GM21528 (cell line): ENCODE data around the gene PCGF3.

ENCODE experiments used
- ATAC-seq: cut with Tn5 transposase; IDR thresholded peaks from one replicate; pipeline ENCODE4 v1.9.1; 2021; ENCODE audit warnings: mild to moderate bottlenecking, moderate library complexity; ENCODE audit not compliant: unreplicated experiment, low FRiP score

The PCGF3 gene

DNA sequence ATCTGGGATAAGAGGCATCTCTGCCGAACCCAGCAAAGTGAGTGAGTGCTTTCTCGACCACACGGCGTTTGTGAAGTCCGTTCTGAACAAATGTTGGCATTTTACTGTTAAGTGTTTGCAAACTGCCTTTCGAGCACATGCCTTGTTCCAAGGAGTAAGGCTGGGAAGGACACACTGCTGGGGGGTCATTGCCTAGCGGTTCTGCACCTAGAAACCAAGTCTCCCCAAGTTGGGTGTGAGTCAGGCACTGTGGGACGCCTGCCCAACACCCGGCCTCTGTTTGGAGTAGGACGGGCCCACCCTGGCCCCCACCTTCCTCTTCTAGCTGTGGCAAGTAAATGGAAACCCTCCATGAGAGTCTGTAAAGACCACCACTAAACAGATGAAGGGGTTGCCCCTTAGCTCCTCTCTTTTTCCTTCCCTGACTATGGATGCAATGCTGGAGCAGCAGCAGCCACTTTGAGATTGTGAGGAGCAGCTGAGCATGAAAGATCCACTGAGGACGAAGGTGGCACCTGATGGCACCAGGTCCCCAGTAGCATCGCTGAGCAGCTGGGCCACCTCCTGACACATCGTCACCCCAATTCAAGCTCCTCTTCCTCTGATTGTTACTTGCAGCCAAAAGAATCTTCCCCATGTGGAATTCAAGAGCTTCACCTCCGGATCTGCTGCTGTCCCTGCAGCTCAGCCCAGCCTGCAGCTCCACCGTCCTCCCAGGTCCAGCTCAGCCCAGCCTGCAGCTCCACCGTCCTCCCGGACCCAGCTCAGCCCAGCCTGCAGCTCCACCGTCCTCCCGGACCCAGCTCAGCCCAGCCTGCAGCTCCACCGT lies 114.0 kb downstream of the PCGF3 start:
- ATAC-seq = no peak
